Skin epidermis (tissue), 12 donors: ENCODE measurements around the gene PIP4K2A.

Experiments used
- H3K27ac ChIP-seq, 21 experiments: fragments of 200-600 bp; sonication (generic) in 11 of 21; one replicate each; pipeline ENCODE4 v1.5.0; 2020; ENCODE audit warnings: mild to moderate bottlenecking in 3 of 21, inconsistent platforms in 2 of 21, moderate library complexity in 2 of 21
- H3K4me3 ChIP-seq, 7 experiments: fragments of 200-600 bp; sonication (generic) in 2 of 7; one replicate each; pipeline ENCODE4 v1.5.0; 2020; ENCODE audit warnings: inconsistent platforms in 2 of 7, mild to moderate bottlenecking in 2 of 7, moderate library complexity in 1 of 7

PIP4K2A gene

GRCh38 chr10:22649994-22650393 is 64.4 kb downstream of the PIP4K2A start:
- Histone ChIP-seq H3K4me3 (no peak overlapping the region), H3K27ac (peak overlapping the region in 9 of 21 experiments; percentile 2 to 86 (median 59))

DNA sequence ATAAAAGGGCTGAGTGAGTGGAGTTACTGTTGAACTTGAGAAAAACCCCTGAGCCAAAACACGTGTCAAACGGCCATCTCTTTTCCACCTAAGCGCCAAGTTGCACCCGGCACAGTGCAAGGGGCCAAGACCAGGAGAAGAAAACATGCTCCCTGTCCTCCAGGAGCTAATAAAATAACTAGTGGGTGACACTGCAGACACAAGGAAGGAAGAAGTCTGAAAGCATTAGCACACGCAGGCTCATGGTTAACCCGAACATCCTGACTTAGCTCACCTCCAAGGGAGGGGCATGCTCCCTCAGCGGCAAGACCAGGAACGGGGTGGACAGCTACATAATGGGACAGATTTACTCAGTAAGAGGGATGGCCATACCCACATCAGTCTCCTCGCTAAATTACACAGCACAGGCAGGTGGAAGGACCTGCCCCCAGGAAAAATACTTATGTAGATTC is 65.0 kb downstream of the PIP4K2A start:
- peak overlapping the region in 10 of 21 experiments; percentile 2 to 86 (median 60) for H3K27ac ChIP-seq
- H3K4me3 ChIP-seq = no peak overlapping the region

- H3K27ac ChIP-seq = peak overlapping the region in 12 of 21 experiments; percentile 1 to 86 (median 58)
These were observed 65.8 kb downstream of the PIP4K2A start for GRCh38 chr10:22648547-22648961.

DNA sequence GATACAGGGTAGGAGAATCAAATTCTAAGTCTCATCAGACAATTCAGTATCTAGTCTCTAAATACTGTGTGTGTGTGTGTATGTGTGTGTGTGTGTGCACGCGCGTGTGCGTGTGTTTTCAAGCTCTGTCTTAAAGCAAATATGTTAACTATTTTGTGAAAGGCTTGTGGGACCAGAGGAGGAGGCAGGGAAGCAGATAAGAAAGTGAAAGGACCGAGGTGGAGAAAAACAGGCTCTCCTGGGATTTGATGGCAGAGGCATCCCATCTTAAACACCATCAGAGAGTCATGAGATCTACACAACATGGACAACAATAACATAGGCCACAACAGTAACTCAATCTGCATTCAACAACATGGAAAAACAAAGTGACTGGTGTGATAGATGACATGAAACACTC is 67.1 kb downstream of the PIP4K2A start:
- Histone ChIP-seq H3K4me3 (no peak overlapping the region), H3K27ac (peak overlapping the region in 12 of 21 experiments; percentile 17 to 86 (median 60))

More at GRCh38 chr10:22648547-22648961, 65.8 kb downstream of the PIP4K2A start:
- H3K4me3 ChIP-seq = no peak overlapping the region

- peak overlapping the region in 9 of 21 experiments; percentile 25 to 86 (median 60) for H3K27ac ChIP-seq
- no peak overlapping the region for H3K4me3 ChIP-seq
These were observed 68.0 kb downstream of the PIP4K2A start for GRCh38 chr10:22646388-22646853.

DNA sequence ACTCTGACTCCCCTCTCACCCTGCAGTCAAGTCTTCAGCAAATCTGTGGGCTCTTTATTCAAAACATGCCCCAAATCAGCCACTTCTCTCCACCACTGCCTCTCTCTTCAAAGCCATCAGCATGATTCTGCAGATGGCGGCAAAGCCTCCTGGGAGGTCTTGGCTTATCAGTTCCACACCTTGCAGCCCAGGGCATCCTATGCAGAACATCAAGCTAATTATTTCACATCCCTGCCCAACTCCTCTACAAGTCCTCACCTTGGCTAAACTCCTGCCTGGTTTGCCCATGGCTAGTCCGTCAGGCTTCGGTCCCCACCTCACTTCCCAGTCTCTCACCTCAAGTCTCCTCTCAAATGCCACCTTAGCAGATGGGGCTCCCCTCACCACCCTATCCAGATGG is 70.2 kb downstream of the PIP4K2A start:
- peak overlapping the region in 3 of 21 experiments; percentile 2 to 86 (median 24) for H3K27ac ChIP-seq
- H3K4me3 ChIP-seq = no peak overlapping the region

GRCh38 chr10:22643775-22644174 is 70.6 kb downstream of the PIP4K2A start:
- Histone ChIP-seq H3K4me3 (no peak overlapping the region), H3K27ac (peak overlapping the region in 3 of 21 experiments; percentile 2 to 86 (median 24))

GRCh38 chr10:22643116-22643515 is 71.3 kb downstream of the PIP4K2A start:
- Histone ChIP-seq H3K4me3 (no peak overlapping the region), H3K27ac (peak overlapping the region in 1 of 21 experiments; percentile 86)

GRCh38 chr10:22641743-22642142 is 72.6 kb downstream of the PIP4K2A start:
- no peak overlapping the region for H3K27ac ChIP-seq
- no peak overlapping the region for H3K4me3 ChIP-seq

GRCh38 chr10:22640359-22640758 is 74.0 kb downstream of the PIP4K2A start:
- H3K27ac ChIP-seq = no peak overlapping the region
- H3K4me3 ChIP-seq = no peak overlapping the region

- no peak overlapping the region for H3K4me3 ChIP-seq
- no peak overlapping the region for H3K27ac ChIP-seq
These were observed 75.5 kb downstream of the PIP4K2A start for GRCh38 chr10:22638863-22639262.

GRCh38 chr10:22637491-22637890 is 76.9 kb downstream of the PIP4K2A start:
- Histone ChIP-seq H3K27ac (peak overlapping the region in 1 of 21 experiments; percentile 44), H3K4me3 (no peak overlapping the region)

DNA sequence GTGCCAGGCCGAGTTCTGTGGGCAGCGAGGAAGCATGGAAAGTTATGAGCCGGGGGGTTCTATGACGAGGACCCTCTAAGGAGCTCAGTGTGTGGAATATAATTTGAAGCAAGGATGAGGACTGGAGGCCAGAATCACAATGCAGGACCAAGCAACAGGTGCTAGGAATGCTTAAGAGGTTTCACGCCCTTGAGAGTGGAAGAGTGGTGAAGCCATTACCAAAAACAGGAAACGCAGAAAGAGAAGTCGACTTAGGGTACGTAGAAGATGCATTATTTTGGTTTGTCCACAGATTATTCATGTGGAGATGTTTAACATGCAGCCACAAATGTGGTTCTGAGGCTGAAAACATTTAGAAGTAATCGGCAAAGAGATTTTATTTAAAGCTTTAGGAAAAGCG is 78.7 kb downstream of the PIP4K2A start:
- peak overlapping the region in 6 of 21 experiments; percentile 8 to 89 (median 26) for H3K27ac ChIP-seq

GRCh38 chr10:22634606-22635459 is 79.5 kb downstream of the PIP4K2A start:
- Histone ChIP-seq H3K4me3 (no peak overlapping the region), H3K27ac (peak overlapping the region in 7 of 21 experiments; percentile 4 to 89 (median 42))

More for the DNA sequence above, 78.7 kb downstream of the PIP4K2A start:
- H3K4me3 ChIP-seq = no peak overlapping the region

DNA sequence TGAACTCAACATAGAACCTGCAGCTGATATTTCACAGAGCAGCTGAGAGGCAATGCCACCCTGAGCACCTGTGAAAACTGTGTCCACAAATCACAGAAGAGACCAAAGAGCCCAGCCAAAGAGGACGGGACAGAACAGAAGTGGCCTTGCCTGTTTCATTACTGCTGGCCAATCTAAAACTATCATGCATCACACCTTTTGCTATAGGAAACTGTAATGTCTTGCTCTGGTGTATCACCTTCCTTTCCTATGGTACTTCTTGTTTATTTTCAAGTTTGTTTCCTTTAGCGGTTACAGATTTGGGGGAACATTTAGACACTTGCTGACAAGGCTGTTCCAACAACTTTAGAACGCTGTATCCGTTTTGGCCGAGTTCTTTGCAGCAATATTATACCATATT is 80.3 kb downstream of the PIP4K2A start:
- H3K27ac ChIP-seq = peak overlapping the region in 5 of 21 experiments; percentile 26 to 89 (median 49)
- no peak overlapping the region for H3K4me3 ChIP-seq

DNA sequence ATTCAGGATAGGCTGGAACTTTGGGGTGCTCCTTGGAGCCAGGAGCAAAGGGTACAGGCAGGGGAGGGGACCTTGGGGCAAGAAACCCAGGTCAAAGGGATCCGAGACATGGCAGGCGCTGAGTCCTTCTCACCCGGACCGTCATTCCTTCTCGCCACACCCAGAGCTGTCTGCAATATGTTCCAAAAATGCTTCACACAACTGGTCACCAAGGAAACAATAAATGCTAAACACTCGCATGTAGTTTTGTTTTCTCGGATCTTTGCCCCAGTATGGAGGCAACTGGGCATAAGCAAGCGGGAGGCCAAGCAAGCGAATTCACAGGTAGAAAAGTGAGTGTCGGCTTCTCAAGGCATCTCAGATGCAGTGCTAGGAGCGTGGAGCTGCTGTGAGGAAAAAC is 80.8 kb downstream of the PIP4K2A start:
- Histone ChIP-seq H3K4me3 (no peak overlapping the region), H3K27ac (peak overlapping the region in 8 of 21 experiments; percentile 1 to 89 (median 46))

GRCh38 chr10:22633106-22633505 is 81.3 kb downstream of the PIP4K2A start:
- peak overlapping the region in 7 of 21 experiments; percentile 16 to 89 (median 49) for H3K27ac ChIP-seq
- no peak overlapping the region for H3K4me3 ChIP-seq

- H3K27ac ChIP-seq = peak overlapping the region in 9 of 21 experiments; percentile 19 to 89 (median 68)
These were observed 82.6 kb downstream of the PIP4K2A start for GRCh38 chr10:22631646-22632278.

DNA sequence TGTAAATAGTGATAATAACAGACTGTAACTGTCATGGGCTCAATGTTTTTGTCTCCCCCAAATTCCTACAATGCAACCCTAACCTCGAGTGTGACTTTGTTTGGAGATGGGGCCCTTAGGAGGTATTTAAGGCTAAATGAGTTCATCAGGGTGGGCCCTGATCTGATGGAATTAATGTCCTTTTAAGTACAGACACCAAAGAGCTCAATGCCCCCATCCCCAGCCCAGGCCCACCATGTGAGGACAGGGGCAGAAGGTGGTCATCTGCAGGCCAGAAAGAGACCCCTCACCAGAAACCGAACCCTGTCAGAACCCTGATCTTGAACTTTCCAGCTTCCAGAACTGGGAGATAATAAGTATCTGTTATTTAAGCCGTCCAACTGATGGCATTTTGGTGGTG is 83.2 kb downstream of the PIP4K2A start:
- peak overlapping the region in 14 of 21 experiments; percentile 4 to 89 (median 54) for H3K27ac ChIP-seq
- H3K4me3 ChIP-seq = no peak overlapping the region

More at GRCh38 chr10:22631646-22632278, 82.6 kb downstream of the PIP4K2A start:
- no peak overlapping the region for H3K4me3 ChIP-seq
